Effector memory CD4-positive, alpha-beta T cell (primary cell): ENCODE data around the gene SDK2.

Source experiments
- DNase-seq, 3 donors: peaks; one replicate each; pipeline ENCODE4 v3.0.0-alpha.2; 2020
- H3K27ac ChIP-seq: 2 replicates; pipeline ENCODE4 v1.7.0; 2013; ENCODE audit warnings: mild to moderate bottlenecking, low read length, moderate library complexity; ENCODE audit not compliant: insufficient read depth, poor library complexity, severe bottlenecking
- H3K27me3 ChIP-seq: replicated peaks from 2 replicates; pipeline ENCODE4 v1.7.0; 2013; ENCODE audit warnings: mild to moderate bottlenecking, low read length; ENCODE audit not compliant: insufficient read depth, control insufficient read depth, poor library complexity, severe bottlenecking
- H3K36me3 ChIP-seq: 2 replicates; pipeline ENCODE4 v1.7.0; 2013; ENCODE audit warnings: mild to moderate bottlenecking, low read length, moderate library complexity; ENCODE audit not compliant: control insufficient read depth, insufficient read depth
- H3K4me1 ChIP-seq: 2 replicates; pipeline ENCODE4 v1.7.0; 2013; ENCODE audit warnings: low read length, mild to moderate bottlenecking; ENCODE audit not compliant: control insufficient read depth, insufficient read depth, poor library complexity, severe bottlenecking
- H3K4me3 ChIP-seq: 2 replicates; pipeline ENCODE4 v1.7.0; 2013; ENCODE audit warnings: low read length, low read depth, mild to moderate bottlenecking; ENCODE audit not compliant: insufficient read depth, poor library complexity, severe bottlenecking
- H3K9me3 ChIP-seq: 2 replicates; pipeline ENCODE4 v1.7.0; 2013; ENCODE audit warnings: mild to moderate bottlenecking, low read length, moderate library complexity; ENCODE audit not compliant: control insufficient read depth

SDK2 gene

DNA sequence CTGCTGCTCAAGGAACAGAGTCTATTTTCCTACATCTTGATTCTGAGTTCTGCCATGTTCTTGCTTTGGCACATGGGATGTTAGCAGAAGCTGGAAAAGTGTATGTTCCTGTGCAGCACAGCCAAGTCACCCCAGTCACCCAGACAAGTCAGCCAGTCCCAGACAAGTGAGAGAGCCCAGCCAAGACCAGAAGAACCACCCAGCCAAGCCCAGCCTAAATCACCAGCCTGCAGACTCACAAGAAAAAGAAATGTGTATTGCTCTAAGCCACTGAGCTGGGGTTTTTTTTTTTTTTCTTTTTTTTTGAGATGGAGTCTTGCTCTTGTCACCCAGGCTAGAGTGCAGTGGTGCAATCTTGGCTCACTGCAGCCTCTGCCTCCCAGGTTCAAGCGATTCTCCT, 191.2 kb downstream of the SDK2 start:
- H3K4me1 ChIP-seq = no peaks in the 10 kb centered on the region
- no peak for DNase-seq
- H3K9me3 ChIP-seq = no peaks in the 10 kb centered on the region
- H3K27ac ChIP-seq = no peak overlapping the region
- no peak overlapping the region for H3K4me3 ChIP-seq
- H3K27me3 ChIP-seq = no peaks in the 10 kb centered on the region
- no peaks in the 10 kb centered on the region for H3K36me3 ChIP-seq

DNA sequence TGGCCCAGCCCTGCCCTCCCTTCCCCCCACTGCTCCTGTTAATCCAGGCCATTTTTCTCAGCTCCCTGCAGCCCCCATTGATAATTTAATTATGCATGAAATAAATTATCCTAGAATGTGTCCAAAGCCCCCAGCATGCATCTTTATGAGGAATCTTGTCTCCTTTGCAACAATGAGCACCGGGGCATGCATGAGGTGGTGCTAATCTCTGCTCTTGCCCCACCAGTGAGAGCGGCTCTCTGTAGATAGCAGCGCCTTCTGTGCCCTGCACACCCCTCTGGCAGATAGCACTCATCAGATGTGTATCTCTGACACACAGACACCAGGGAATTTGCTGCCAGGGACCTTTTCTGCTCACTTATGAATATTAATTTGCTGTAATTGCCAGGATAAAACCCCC, 192.2 kb downstream of the SDK2 start:
- Histone ChIP-seq H3K4me1 (no peaks in the 10 kb centered on the region), H3K36me3 (no peaks in the 10 kb centered on the region), H3K27ac (no peak overlapping the region), H3K4me3 (no peak overlapping the region), H3K9me3 (no peaks in the 10 kb centered on the region), H3K27me3 (no peaks in the 10 kb centered on the region)
- no peak for DNase-seq

DNA sequence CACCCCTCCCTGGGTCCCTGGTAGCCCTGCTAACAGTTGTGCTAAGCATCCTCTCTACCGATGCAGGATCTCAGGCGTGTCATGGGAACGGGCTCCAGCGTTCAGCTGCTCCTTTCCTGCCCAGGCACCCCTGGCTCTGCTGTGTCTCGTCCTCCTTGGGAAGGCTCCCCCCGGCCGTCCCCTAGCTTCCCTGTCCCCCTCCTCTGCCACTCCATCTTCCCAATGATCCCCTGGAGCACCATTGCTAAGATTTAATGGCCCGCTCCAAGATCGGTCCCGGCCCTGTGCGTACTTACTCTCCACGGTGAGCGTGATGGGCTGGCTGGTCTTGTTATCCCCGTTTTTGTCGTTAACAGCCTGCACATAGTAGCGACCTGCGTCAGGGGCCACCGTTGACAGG, 196.9 kb downstream of the SDK2 start:
- no peaks in the 10 kb centered on the region for H3K27me3 ChIP-seq
- H3K4me1 ChIP-seq = no peaks in the 10 kb centered on the region
- H3K9me3 ChIP-seq = no peaks in the 10 kb centered on the region
- no peak overlapping the region for H3K27ac ChIP-seq
- H3K36me3 ChIP-seq = no peaks in the 10 kb centered on the region
- DNase-seq = no peak
- H3K4me3 ChIP-seq = no peak overlapping the region

- Histone ChIP-seq H3K9me3 (no peaks in the 10 kb centered on the region), H3K27me3 (no peaks in the 10 kb centered on the region), H3K27ac (no peak overlapping the region), H3K36me3 (no peaks in the 10 kb centered on the region), H3K4me1 (no peaks in the 10 kb centered on the region), H3K4me3 (no peak overlapping the region)
- no peak for DNase-seq
Observed at GRCh38 chr17:73446617-73447016, 197.6 kb downstream of the SDK2 start.

- Histone ChIP-seq H3K36me3 (no peaks in the 10 kb centered on the region), H3K4me3 (no peak overlapping the region), H3K4me1 (no peaks in the 10 kb centered on the region), H3K27ac (no peak overlapping the region), H3K27me3 (no peaks in the 10 kb centered on the region), H3K9me3 (no peaks in the 10 kb centered on the region)
- DNase-seq = no peak
Observed at GRCh38 chr17:73445466-73445865, 198.8 kb downstream of the SDK2 start.

DNA sequence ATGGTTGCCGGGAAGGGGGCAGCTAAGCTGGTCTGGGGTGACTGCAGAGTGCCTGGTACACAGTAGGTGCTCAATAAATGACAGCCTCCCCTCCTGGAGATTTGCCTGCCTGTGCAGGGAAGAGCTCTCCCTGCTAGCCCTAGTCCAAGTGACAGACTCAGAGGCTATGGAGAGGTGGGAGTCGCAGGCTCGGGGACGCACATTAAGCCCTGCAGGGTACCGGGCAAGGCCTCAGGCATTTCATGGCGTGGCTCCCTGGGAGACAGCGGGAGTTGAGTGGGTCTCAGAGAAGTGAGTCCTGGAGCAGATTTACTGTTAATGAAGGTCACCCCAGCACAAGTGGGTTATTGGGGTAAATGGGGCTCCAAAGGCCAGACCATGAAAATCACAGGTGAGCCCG, 200.2 kb downstream of the SDK2 start:
- Histone ChIP-seq H3K9me3 (no peaks in the 10 kb centered on the region), H3K27me3 (no peaks in the 10 kb centered on the region), H3K4me1 (no peaks in the 10 kb centered on the region), H3K27ac (no peak overlapping the region), H3K4me3 (no peak overlapping the region), H3K36me3 (no peaks in the 10 kb centered on the region)
- DNase-seq = no peak

DNA sequence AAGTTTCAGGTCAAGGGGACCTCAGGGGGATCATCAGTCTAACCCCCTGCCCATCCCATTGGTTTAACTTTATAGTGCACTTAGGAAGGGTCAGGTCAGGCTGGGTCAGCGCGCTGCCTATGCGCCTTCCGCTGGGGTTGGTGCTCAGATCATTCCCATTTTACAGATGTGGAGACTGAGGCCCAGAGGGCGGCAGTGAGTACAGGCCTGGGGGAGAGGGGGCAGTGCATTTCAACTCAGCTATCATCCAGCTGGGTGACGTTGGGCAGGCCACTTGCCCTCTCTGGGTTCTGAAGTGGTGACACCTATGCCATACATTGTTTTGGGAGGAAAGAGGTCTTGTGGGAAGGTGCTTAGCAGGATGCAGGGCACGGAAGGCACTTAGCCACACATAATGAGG, 204.6 kb downstream of the SDK2 start:
- Histone ChIP-seq H3K4me1 (no peaks in the 10 kb centered on the region), H3K9me3 (no peaks in the 10 kb centered on the region), H3K27ac (no peak overlapping the region), H3K27me3 (no peaks in the 10 kb centered on the region), H3K36me3 (no peaks in the 10 kb centered on the region), H3K4me3 (no peak overlapping the region)
- no peak for DNase-seq

- Histone ChIP-seq H3K27ac (no peak overlapping the region), H3K9me3 (no peaks in the 10 kb centered on the region), H3K36me3 (no peaks in the 10 kb centered on the region), H3K4me1 (no peaks in the 10 kb centered on the region), H3K4me3 (no peak overlapping the region), H3K27me3 (no peaks in the 10 kb centered on the region)
- DNase-seq = no peak
Observed at GRCh38 chr17:73437826-73438225, 206.4 kb downstream of the SDK2 start.

DNA sequence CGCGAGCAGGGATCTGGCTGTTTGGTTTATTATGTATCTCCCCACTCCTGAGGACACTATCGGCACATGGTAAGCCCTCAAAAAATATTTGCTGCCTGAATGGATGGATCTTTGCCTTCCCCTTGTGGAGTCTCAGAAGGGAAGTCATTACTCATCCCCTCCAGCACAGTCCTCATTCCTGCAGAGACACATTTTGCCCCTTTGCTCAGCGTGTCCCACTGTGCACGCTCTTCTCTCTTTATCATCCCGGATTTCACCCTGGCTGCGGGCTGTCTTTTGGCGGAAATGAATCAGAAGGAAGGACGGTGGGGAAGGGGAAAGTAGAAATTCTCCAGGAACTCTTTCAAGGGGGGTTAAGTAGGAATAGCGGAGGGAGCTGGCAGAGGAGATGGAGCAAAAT, 207.3 kb downstream of the SDK2 start:
- Histone ChIP-seq H3K27ac (no peak overlapping the region), H3K4me1 (no peaks in the 10 kb centered on the region), H3K9me3 (no peaks in the 10 kb centered on the region), H3K4me3 (no peak overlapping the region), H3K36me3 (no peaks in the 10 kb centered on the region), H3K27me3 (no peaks in the 10 kb centered on the region)
- DNase-seq = no peak

GRCh38 chr17:73435412-73435811, 208.8 kb downstream of the SDK2 start:
- no peak overlapping the region for H3K4me3 ChIP-seq
- DNase-seq = no peak
- H3K4me1 ChIP-seq = no peaks in the 10 kb centered on the region
- H3K27me3 ChIP-seq = no peaks in the 10 kb centered on the region
- H3K9me3 ChIP-seq = no peaks in the 10 kb centered on the region
- no peak overlapping the region for H3K27ac ChIP-seq
- no peaks in the 10 kb centered on the region for H3K36me3 ChIP-seq

- H3K36me3 ChIP-seq = no peaks in the 10 kb centered on the region
- H3K4me3 ChIP-seq = no peak overlapping the region
- no peak for DNase-seq
- no peaks in the 10 kb centered on the region for H3K9me3 ChIP-seq
- H3K4me1 ChIP-seq = no peaks in the 10 kb centered on the region
- no peaks in the 10 kb centered on the region for H3K27me3 ChIP-seq
- H3K27ac ChIP-seq = no peak overlapping the region
Observed at GRCh38 chr17:73434154-73434553, 210.1 kb downstream of the SDK2 start.
